ENCODE results near the gene CHL1.

GRCh38 chr3:197149-197827, 725 bp downstream of the CHL1 start:
- TF ChIP-seq CTCF (IDR thresholded peaks at IDR 0.05) (no peak), POLR2A (IDR thresholded peaks at IDR 0.05) (no peak), POLR2AphosphoS5 (IDR thresholded peaks at IDR 0.05) (no peak)

Measured in prostate gland (tissue), 2 donors.